Measurements from ENCODE around the gene SYS1.

SYS1 gene

DNA sequence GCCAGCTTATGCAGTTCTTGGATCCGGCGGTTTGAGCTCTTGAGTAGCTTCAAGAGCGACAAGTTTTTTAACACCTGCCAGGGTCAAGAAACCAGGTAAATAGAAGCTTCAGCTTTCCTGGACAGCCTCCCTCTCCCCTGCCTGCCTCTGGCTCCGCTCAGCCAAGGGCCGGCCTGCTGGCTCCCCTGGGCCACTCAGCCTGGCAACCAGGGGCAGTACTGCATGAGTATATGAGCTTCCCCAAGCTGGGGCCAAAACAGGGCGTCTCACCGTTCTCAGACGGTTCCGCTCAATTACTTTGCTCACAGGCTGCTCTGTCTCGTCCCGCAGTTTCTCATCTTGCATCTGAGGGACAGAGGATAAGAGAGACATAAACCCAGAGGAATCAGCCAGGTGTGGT, 14.3 kb downstream of the SYS1 start:
- no peak overlapping the region for H3K4me3 ChIP-seq (ENCODE audit: control insufficient read depth, low read depth, low read length)
- no peak for DNase-seq (ENCODE audit: low read depth)
- TF ChIP-seq, protein P1, sequence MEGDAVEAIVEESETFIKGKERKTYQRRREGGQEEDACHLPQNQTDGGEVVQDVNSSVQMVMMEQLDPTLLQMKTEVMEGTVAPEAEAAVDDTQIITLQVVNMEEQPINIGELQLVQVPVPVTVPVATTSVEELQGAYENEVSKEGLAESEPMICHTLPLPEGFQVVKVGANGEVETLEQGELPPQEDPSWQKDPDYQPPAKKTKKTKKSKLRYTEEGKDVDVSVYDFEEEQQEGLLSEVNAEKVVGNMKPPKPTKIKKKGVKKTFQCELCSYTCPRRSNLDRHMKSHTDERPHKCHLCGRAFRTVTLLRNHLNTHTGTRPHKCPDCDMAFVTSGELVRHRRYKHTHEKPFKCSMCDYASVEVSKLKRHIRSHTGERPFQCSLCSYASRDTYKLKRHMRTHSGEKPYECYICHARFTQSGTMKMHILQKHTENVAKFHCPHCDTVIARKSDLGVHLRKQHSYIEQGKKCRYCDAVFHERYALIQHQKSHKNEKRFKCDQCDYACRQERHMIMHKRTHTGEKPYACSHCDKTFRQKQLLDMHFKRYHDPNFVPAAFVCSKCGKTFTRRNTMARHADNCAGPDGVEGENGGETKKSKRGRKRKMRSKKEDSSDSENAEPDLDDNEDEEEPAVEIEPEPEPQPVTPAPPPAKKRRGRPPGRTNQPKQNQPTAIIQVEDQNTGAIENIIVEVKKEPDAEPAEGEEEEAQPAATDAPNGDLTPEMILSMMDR (conservative IDR thresholded peaks at IDR 0.05; ENCODE audit: control insufficient read depth, insufficient read depth, low read depth, low read length): no peak

DNA sequence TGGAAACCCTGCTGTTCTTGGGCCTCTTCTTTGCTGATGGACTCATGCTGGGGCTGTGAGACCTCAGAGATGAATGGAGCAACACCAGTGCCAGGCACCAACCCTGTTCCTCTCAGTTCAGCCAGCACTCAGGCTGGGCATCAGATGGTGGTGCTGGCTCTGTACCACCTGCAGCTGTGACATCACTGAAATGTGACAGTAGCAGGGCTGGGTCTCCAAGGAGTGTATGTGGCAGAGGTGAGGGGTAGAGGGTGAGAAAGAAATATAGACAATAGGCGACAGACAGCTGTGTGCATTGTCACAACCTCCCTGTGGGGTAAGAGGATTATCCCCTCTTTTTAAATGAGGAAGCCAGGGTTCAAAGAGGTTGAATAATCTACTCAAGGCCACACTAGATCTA, 15.2 kb downstream of the SYS1 start, which contains the start of gene TP53TG5:
Gene TP53TG5 (minus strand): TSS at position 135 of the 400 bp plus-strand sequence. CDS start 89 bp downstream, at position 46.
- no peak within 1 kb of the TSS for H3K4me3 ChIP-seq (ENCODE audit: control insufficient read depth, low read depth, low read length)
- TF ChIP-seq, protein P1 (conservative IDR thresholded peaks at IDR 0.05; ENCODE audit: control insufficient read depth, insufficient read depth, low read depth, low read length): no peak
- no peak for DNase-seq (ENCODE audit: low read depth)

GRCh38 chr20:45387274-45387673, 24.3 kb downstream of the SYS1 start:
- DNase-seq (ENCODE audit: low read depth): no peak
- no peak overlapping the region for H3K4me3 ChIP-seq (ENCODE audit: control insufficient read depth, low read depth, low read length)
- TF ChIP-seq, protein P1 (conservative IDR thresholded peaks at IDR 0.05; ENCODE audit: control insufficient read depth, insufficient read depth, low read depth, low read length): no peak

DNA sequence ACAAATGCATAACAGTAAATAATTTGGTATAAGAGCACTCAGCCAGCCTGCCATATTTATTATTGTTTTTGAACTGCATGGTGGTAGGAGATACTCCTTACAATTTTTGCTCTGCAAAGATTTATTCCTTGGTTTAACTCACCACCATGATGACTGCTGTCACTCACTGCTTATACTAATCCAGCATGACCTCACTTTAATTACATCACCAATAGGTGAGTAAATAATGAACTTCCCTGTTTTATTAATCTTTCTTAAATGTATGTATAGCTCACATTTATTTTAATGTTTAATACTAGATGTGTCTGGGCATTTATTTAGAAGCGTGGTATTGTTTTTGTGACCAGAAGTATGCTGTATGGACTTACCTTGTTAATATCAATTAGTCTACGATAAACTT, 28.0 kb downstream of the SYS1 start:
- TF ChIP-seq, protein P1 (conservative IDR thresholded peaks at IDR 0.05; ENCODE audit: control insufficient read depth, insufficient read depth, low read depth, low read length): no peak
- no peak overlapping the region for H3K4me3 ChIP-seq (ENCODE audit: control insufficient read depth, low read depth, low read length)
- no peak for DNase-seq (ENCODE audit: low read depth)

DNA sequence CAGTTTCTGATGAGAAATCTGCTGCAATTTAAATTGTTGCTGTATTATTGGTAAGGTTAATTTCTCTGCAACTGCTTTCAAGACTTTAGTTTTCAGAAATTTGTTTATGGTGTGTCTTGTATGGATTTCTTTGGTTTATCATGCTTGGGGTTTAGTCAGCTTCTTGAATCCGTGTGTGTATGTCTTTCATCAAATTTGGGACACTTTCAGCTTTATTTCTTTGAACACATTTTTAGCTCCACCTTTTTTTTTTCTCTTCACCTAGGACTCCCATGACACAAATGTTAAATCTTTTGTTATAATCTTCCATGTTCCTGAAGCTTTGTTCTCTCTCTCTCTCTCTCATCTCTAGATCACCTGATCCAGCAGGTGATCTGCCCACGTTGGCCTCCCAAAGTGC, 28.6 kb downstream of the SYS1 start:
- no peak overlapping the region for H3K4me3 ChIP-seq (ENCODE audit: control insufficient read depth, low read depth, low read length)
- TF ChIP-seq, protein P1 (conservative IDR thresholded peaks at IDR 0.05; ENCODE audit: control insufficient read depth, insufficient read depth, low read depth, low read length): no peak
- DNase-seq (ENCODE audit: low read depth): no peak

DNA sequence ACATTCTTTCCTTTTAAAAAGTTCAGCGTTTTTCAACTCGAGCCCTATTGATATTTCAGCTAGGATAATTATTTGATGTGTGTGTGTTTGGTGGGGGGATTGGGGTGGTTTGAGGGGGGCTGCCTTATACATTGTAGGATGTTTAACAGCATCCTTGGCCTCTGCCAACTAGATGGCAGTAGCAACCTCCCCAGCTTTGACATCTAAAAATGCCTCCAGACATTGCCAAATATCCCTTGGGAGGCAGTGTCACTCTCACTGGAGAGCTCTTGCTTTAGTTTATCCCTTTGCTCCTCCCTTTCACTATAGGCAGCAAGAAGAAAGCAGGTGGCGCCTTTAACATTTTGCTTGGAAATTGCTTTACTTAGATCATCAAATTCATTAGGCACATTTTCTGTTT, 29.8 kb downstream of the SYS1 start:
- H3K4me3 ChIP-seq (ENCODE audit: control insufficient read depth, low read depth, low read length): no peak overlapping the region
- TF ChIP-seq, protein P1 (conservative IDR thresholded peaks at IDR 0.05; ENCODE audit: control insufficient read depth, insufficient read depth, low read depth, low read length): no peak
- no peak for DNase-seq (ENCODE audit: low read depth)

Data from fibroblast of mammary gland (primary cell).